ENCODE results near the gene AQR.

DNA sequence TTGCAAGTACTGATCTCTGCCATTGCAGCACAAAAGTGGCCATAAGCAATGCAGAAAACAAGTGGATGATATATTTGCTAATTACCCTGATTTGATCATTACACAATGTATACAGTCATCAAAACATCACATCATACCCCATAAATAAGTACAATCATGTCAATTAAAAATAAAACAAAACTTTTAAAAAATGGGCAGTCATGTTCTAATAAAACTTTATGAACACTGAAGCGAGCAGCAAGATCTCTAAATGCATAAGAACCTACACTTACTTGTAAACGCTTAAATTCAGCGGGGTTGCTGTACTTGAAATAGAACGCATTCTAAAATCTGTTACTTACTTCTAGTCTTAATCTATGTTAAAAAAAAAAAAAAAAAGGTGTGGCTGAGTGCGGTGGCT, 73.4 kb downstream of the AQR start:
- no peak for TF ChIP-seq POLR2AphosphoS5 (IDR thresholded peaks at IDR 0.05; ENCODE audit: low read depth, low read length)
- TF ChIP-seq, protein P1, sequence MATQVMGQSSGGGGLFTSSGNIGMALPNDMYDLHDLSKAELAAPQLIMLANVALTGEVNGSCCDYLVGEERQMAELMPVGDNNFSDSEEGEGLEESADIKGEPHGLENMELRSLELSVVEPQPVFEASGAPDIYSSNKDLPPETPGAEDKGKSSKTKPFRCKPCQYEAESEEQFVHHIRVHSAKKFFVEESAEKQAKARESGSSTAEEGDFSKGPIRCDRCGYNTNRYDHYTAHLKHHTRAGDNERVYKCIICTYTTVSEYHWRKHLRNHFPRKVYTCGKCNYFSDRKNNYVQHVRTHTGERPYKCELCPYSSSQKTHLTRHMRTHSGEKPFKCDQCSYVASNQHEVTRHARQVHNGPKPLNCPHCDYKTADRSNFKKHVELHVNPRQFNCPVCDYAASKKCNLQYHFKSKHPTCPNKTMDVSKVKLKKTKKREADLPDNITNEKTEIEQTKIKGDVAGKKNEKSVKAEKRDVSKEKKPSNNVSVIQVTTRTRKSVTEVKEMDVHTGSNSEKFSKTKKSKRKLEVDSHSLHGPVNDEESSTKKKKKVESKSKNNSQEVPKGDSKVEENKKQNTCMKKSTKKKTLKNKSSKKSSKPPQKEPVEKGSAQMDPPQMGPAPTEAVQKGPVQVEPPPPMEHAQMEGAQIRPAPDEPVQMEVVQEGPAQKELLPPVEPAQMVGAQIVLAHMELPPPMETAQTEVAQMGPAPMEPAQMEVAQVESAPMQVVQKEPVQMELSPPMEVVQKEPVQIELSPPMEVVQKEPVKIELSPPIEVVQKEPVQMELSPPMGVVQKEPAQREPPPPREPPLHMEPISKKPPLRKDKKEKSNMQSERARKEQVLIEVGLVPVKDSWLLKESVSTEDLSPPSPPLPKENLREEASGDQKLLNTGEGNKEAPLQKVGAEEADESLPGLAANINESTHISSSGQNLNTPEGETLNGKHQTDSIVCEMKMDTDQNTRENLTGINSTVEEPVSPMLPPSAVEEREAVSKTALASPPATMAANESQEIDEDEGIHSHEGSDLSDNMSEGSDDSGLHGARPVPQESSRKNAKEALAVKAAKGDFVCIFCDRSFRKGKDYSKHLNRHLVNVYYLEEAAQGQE (IDR thresholded peaks at IDR 0.05; ENCODE audit: insufficient read depth in 1 of 2, low read depth in 2 of 2, low read length in 2 of 2): no peak
- no peak for TF ChIP-seq SIN3A (IDR thresholded peaks at IDR 0.05; ENCODE audit: borderline replicate concordance, insufficient read depth, low read length)

All from PFSK-1 (cell line).